NT2/D1 (cell line): ENCODE results near the gene NES.

Experiments used
- SUZ12 ChIP-seq: IDR thresholded peaks from 2 replicates; pipeline ENCODE4 v1.6.1; 2011; ENCODE audit not compliant: insufficient read length, insufficient read depth; ENCODE audit errors: extremely low read depth
- YY1 ChIP-seq: IDR thresholded peaks from 2 replicates; pipeline ENCODE4 v1.6.1; 2011; ENCODE audit not compliant: insufficient read length, insufficient read depth
- ZNF274 ChIP-seq: IDR thresholded peaks from 2 replicates; pipeline ENCODE4 v1.6.1; 2011; ENCODE audit warnings: mild to moderate bottlenecking, low read depth, low read length

DNA sequence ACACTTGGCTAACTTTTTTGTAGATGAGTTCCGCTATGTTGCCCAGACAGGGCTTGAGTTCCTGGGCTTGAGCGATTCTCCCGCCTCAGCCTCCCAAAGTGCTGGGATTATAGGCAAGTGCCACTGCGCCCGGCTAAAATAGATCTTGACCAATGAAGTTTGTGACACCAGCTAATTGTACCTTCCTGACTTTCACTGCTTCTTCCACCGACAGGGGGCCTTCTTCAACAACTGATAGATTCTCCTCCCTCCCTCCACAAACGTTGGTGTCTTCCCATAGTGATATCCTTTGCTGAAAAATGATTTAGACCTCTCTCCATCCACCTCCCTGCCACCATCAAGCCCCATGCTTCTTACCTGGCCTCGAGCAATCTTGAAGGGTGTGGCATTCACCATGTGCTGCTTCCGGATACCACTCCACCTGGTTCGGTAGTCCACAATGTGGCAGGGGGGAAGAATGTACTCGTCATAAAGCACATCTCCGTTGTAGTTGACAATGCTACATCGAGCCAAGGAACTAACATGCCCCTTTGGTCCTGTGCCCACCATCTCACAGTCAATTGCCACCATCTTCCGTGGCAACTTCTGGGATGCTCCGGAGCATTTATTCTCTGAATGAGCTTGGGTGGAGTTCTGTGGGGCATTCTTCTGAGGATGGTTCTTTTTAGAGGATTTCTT lies 49.5 kb upstream of the NES start:
- TF ChIP-seq SUZ12 (no peak), YY1 (no peak), ZNF274 (no peak)
